SH-SY5Y (cell line): Measurements from ENCODE around the gene TFB1M.

ENCODE experiments used
- GATA2 ChIP-seq: IDR thresholded peaks from 2 replicates; pipeline ENCODE4 v1.6.1; 2011; ENCODE audit warnings: mild to moderate bottlenecking, low read depth, low read length
- GATA3 ChIP-seq: IDR thresholded peaks from 2 replicates; pipeline ENCODE4 v1.6.1; 2011; ENCODE audit warnings: low read depth, mild to moderate bottlenecking, low read length, moderate library complexity

TFB1M gene

DNA sequence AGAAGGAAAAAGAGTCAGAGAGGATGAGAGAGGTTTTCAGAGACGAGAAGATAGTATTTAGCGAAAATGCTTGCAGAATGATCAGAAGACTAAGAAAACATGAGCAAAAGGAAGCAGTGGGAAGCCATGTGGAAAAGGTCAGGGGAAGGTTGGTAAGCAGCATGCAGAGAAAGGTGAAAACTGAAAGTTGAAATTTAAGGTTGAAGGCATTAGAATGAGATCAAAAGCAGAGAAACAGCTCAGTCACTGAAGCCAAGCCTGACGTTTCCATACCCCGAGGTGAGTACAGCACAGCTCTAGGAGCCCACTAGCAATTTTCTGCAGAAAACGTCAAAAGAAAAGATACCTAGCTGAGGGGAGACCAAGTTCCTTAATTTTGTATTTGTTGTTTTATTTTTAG is 19.1 kb upstream of the TFB1M start:
- TF ChIP-seq GATA3, result no peak
- no peak for TF ChIP-seq GATA2

DNA sequence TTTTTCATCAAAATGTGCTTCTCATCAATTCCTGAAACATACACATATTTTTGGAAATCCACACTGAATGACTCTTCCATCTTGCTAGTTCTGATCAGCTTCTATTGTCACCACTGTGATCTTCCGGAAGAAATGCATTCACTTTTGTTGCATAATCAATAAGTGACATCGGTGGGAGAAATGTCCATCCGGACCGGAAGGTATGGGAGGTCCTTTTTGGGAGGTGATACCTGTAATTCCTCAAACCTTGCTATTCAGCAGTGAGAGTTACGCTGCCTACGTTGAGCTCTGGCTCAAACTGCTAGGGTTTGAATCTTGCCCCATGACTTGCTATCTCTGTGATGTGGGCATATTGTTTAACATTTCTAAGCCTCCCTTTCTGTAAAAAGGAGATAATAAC is 16.6 kb upstream of the TFB1M start:
- no peak for TF ChIP-seq GATA2
- no peak for TF ChIP-seq GATA3

DNA sequence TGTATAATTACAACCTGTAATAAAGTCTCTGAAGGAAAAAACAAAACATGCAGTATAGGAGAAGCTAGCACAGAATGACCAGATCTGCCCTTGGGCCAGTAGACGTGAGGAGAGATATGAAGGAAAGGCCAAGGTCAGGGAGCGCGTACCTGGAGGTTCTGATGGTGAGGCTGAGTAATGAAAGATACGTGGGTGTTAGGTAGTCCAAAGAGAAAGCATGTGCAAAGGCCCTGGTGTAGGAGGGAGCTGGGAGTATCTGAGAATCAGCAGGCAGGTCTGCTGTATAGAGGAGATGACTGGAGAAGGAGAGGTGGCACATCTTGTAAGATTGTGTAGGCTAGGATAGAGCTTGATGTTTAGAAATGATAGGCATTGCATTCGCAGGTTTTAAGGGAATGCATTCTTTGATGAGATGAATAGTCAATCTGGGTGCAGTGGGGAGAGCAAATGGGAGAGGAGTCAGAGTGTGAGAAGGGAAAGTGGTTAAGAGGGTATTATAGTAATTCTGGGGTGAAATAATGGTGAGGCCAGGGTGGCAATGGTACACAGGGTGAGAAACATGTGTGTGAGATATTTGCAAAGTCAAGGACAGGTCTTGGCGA is 15.9 kb upstream of the TFB1M start:
- no peak for TF ChIP-seq GATA3
- TF ChIP-seq GATA2, result no peak

GRCh38 chr6:155329460-155330132 is 15.3 kb upstream of the TFB1M start:
- TF ChIP-seq GATA3, result no peak
- no peak for TF ChIP-seq GATA2

DNA sequence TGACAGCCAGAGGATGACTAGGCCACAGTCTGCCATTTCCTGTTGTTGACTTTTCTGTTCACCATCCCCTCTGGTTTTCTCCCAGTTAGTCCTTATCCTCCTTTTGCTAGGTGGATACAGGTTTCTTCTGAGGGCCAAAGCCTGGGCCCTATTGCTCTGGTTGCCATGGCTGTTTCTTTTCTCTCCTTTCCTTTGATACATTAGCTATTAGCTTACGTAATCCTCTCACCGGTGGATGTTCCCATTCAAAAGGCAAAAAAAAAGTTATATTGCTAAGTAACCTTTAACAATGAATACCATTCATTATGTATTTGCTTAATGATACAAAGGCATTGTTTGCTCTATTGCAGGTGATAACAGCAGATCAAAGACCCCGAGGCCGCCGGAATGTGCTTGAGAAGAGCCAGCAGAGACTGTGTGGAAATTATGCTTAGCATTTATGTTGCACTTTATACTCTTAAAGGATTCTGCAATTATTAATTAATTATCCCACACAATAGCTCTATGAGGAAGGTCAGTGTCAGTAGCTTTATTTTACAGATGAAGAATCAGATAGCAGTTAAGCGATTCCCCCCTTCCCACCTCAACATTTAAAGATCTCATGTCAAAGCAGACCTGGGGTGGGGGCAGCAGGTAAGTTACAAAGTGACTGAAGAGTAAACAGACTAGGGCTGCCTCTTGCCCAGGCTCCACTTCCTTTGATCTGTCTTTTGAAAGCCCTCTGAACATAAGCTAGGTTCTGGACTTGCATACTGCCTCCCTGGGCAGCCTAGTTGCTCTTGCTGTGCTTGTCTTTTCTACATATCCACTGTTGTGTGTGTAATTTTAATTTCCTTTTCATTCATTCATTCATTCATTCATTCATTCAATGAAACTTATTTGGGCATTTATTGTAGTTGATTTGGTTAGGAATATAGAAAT is 14.5 kb upstream of the TFB1M start:
- TF ChIP-seq GATA2, result no peak
- no peak for TF ChIP-seq GATA3

GRCh38 chr6:155328074-155328538 is 13.8 kb upstream of the TFB1M start:
- TF ChIP-seq GATA3 (no peak), GATA2 (no peak)

- no peak for TF ChIP-seq GATA3
- TF ChIP-seq GATA2, result no peak
Observed at GRCh38 chr6:155327326-155328073, 13.2 kb upstream of the TFB1M start.

GRCh38 chr6:155325700-155326516 is 11.6 kb upstream of the TFB1M start:
- no peak for TF ChIP-seq GATA3
- no peak for TF ChIP-seq GATA2

GRCh38 chr6:155324993-155325392 is 10.7 kb upstream of the TFB1M start:
- no peak for TF ChIP-seq GATA2
- TF ChIP-seq GATA3, result no peak

DNA sequence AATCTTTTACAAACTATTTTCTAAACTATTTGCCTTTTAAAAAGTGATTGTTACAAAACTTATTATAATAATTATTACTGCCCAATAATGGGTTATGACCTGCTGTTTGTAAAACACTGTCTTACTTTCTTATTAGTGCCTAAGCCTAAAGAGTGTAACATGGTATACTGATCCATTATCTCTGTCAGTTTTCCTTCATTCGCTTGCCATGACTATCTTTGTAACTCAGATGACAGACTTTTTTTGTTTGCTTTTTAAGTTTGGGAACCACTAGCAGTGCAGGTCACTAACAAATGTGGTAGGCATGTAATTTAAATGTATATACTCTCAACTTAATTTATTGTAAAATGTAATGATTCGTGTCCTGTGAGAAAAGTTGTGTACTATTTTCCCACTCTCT is 9.9 kb upstream of the TFB1M start:
- TF ChIP-seq GATA2, result no peak
- TF ChIP-seq GATA3, result no peak

DNA sequence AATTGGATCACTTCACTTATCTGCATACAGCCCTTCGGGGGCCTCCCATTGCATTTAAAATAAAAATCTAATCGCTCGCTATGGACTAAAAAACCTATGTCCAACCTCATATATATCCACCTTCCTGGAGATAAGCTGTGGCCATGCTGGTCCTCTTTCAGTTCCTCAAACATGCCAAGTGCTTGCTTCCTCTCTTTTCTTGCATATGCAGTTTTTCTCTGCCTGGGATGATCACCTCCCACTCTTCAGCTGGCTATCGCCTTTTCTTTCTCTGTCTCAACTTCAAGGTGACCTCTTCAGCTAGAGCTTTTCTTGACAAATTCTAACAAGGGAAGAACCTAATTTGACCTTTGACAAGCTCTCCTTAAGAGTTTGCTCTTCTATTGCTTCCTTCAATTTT is 5.6 kb upstream of the TFB1M start:
- TF ChIP-seq GATA2, result no peak
- no peak for TF ChIP-seq GATA3

DNA sequence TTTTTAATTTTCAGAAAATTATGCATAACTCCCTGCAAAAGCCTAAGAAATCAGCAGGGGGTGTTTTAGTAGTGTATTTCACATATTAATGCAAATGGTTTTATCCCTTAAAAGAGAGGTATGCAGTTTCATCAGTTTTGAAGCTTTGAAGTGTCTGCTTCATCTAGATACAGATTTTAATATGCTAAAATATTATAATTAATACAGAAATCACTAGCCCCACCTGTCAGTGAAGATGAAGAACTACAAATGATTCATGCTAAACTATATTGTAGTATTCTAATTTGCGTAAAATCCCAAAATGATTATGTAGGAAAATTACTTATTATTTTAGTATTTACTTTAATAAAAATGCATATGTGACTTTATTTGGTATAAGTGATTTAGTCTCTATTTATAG is 2.9 kb upstream of the TFB1M start:
- no peak for TF ChIP-seq GATA3
- TF ChIP-seq GATA2, result no peak

DNA sequence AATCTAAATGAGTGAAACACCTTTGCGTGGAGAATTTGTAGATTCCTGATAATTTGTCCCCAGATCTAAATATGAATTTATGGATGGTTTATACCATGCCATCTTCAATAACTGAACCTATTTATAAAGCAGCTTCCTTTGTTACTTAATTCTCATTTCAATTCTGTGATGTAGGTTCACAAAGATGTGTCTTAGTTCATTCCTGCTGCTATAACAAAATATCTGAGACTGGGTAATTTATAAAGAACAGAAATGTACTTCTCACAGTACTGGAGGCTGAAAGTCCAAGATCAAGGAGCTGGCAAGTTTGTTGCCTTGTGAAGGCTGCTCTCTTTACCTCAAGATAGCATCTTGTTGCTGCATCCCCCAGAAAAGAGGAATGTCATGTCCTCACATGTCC is 2.1 kb upstream of the TFB1M start:
- no peak for TF ChIP-seq GATA3
- TF ChIP-seq GATA2, result no peak
